HepG2 (cell line): ENCODE data around the gene AARS2. TPM values are rescaled to one million over a fixed set of nuclear protein-coding genes. Genes with fewer than 3 reads are reported as not detected.

Source experiments
- ATF7-NPFF ChIP-seq: sonication (generic); formaldehyde crosslinking; IDR thresholded peaks from 2 replicates; pipeline ENCODE4 v1.8.1; 2023; ENCODE audit warnings: mild to moderate bottlenecking, low read depth, missing genetic modification reagents, moderate library complexity
- DNMT1 ChIP-seq: sonication (generic); formaldehyde crosslinking; IDR thresholded peaks from 2 replicates; pipeline ENCODE4 v1.5.1; 2020; ENCODE audit warnings: mild to moderate bottlenecking, missing genetic modification reagents
- KDM2A ChIP-seq: sonication (generic); formaldehyde crosslinking; IDR thresholded peaks from 2 replicates; pipeline ENCODE4 v1.4.0; 2020; ENCODE audit warnings: low read depth, missing genetic modification reagents, borderline replicate concordance
- NAIF1 ChIP-seq: sonication (generic); formaldehyde crosslinking; IDR thresholded peaks from 2 replicates; pipeline ENCODE4 v1.5.0; 2020; ENCODE audit warnings: mild to moderate bottlenecking, missing genetic modification reagents, borderline replicate concordance
- ONECUT2 ChIP-seq: sonication (generic); formaldehyde crosslinking; IDR thresholded peaks from 2 replicates; pipeline ENCODE4 v1.4.0; 2020; ENCODE audit warnings: missing genetic modification reagents
- ZNF331 ChIP-seq: sonication (generic); formaldehyde crosslinking; IDR thresholded peaks from 2 replicates; pipeline ENCODE4 v1.4.0; 2020; ENCODE audit warnings: missing genetic modification reagents
- polyA plus RNA-seq, 8 experiments: library from polyadenylated mRNA; depleted of rRNA in 3 of 8; stranded (reverse) in 7 of 8; unstranded in 1 of 8; fragments of >200 nt; fragmentation: Illumina TruSeq in 4 of 8; extraction: Trizol in 4 of 8; gene quantifications; 2 replicates each; pipeline versions ENCODE4 v1.2.1 to v1.2.3, GENCODE V29; 2011 to 2016; ENCODE audit warnings: low read depth in 4 of 8, missing spikeins in 1 of 8, mixed read lengths in 1 of 8; ENCODE audit not compliant: insufficient read depth in 1 of 8
- total RNA-seq, 5 experiments: library from RNA; depleted of rRNA; stranded (reverse); fragments of >200 nt; fragmentation: Illumina TruSeq; extraction: Trizol; gene quantifications; 2 replicates each; pipeline ENCODE4 v1.2.3, GENCODE V29; 2016; ENCODE audit warnings: low read depth in 1 of 5
- TF ChIP-seq, protein P1 (sequence below): sonication (generic); formaldehyde crosslinking; IDR thresholded peaks from 2 replicates; pipeline ENCODE4 v1.9.0; 2021; ENCODE audit warnings: missing genetic modification reagents, borderline replicate concordance
- TF ChIP-seq, protein P2 (sequence below): sonication (generic); formaldehyde crosslinking; IDR thresholded peaks from 2 replicates; pipeline ENCODE4 v1.4.0; 2020; ENCODE audit warnings: missing genetic modification reagents, mild to moderate bottlenecking, borderline replicate concordance
- TF ChIP-seq, protein P3 (sequence below): IDR thresholded peaks from 2 replicates; pipeline ENCODE4 v1.6.1; 2016; ENCODE audit warnings: low read depth, missing genetic modification reagents, missing compliant biosample characterization
- TF ChIP-seq, protein P4 (sequence below): sonication (generic); formaldehyde crosslinking; IDR thresholded peaks from 2 replicates; pipeline ENCODE4 v1.4.0; 2020; ENCODE audit warnings: mild to moderate bottlenecking, missing genetic modification reagents
- TF ChIP-seq, protein P5 (sequence below): sonication (generic); formaldehyde crosslinking; IDR thresholded peaks from 2 replicates; pipeline ENCODE4 v1.4.0; 2020; ENCODE audit warnings: missing genetic modification reagents

Gene AARS2
- total and polyA plus RNA-seq, 2 of the 13 experiments (the other 11 are each of a cell fraction or from before 2014, with no cell fraction given) = 7.5 to 24.1 TPM

DNA sequence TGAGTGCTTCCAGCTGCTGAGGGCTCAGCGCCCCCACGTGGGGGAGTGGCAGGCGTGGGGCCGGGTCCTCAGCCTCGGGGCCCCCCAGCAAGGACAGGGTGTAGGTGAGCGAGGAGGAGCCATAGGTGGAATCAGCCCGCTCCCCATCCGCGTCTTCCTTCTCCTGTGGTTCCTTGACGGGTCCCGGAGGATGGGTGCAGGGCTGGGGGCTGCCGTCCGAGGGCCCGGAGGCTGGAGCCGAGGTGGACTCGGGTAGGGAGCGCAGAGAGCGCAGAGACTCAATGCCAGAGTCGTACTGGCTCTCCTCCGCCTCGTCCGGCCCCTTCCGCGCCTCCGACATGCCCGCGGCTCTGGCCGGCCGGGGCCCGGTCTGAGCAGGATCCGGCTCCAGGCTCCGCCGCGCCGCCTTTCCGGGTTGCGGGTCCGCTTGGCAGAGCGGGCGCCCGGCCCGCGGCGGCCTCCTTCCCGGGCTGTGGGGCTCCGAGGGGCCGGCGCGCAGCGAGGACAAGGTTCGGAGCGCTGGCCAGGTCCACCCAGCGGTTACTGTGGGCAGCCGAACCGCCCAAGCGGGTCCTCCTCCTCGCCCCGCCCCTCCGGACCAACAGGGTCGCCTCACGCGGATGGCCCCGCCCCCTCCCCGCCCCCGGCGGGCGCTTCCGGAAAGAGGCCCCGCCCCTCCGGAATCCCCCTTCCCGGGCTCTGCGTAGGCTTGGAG, 48.0 kb downstream of the AARS2 start, which contains the start of gene NFKBIE (continued):
- TF ChIP-seq, protein P1, sequence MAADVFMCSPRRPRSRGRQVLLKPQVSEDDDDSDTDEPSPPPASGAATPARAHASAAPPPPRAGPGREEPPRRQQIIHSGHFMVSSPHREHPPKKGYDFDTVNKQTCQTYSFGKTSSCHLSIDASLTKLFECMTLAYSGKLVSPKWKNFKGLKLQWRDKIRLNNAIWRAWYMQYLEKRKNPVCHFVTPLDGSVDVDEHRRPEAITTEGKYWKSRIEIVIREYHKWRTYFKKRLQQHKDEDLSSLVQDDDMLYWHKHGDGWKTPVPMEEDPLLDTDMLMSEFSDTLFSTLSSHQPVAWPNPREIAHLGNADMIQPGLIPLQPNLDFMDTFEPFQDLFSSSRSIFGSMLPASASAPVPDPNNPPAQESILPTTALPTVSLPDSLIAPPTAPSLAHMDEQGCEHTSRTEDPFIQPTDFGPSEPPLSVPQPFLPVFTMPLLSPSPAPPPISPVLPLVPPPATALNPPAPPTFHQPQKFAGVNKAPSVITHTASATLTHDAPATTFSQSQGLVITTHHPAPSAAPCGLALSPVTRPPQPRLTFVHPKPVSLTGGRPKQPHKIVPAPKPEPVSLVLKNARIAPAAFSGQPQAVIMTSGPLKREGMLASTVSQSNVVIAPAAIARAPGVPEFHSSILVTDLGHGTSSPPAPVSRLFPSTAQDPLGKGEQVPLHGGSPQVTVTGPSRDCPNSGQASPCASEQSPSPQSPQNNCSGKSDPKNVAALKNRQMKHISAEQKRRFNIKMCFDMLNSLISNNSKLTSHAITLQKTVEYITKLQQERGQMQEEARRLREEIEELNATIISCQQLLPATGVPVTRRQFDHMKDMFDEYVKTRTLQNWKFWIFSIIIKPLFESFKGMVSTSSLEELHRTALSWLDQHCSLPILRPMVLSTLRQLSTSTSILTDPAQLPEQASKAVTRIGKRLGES = no peak
- TF ChIP-seq ZNF331 (CRISPR knock-in tag) (peak; percentile 68), DNMT1 (CRISPR knock-in tag) (0 out of 2 replicates have a peak, but pooled peaks have one; percentile 63), NAIF1 (CRISPR knock-in tag) (no peak), KDM2A (CRISPR knock-in tag) (peak; percentile 84; the same call in 1 of the 2 replicates), ONECUT2 (CRISPR knock-in tag) (no peak), ATF7-NPFF (peak; percentile 81)
- TF ChIP-seq, protein P2, sequence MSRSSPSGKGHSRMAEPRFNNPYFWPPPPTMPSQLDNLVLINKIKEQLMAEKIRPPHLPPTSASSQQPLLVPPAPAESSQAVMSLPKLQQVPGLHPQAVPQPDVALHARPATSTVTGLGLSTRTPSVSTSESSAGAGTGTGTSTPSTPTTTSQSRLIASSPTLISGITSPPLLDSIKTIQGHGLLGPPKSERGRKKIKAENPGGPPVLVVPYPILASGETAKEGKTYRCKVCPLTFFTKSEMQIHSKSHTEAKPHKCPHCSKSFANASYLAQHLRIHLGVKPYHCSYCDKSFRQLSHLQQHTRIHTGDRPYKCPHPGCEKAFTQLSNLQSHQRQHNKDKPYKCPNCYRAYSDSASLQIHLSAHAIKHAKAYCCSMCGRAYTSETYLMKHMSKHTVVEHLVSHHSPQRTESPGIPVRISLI = no peak; the same call in 1 of the 2 replicates
- TF ChIP-seq, protein P3, sequence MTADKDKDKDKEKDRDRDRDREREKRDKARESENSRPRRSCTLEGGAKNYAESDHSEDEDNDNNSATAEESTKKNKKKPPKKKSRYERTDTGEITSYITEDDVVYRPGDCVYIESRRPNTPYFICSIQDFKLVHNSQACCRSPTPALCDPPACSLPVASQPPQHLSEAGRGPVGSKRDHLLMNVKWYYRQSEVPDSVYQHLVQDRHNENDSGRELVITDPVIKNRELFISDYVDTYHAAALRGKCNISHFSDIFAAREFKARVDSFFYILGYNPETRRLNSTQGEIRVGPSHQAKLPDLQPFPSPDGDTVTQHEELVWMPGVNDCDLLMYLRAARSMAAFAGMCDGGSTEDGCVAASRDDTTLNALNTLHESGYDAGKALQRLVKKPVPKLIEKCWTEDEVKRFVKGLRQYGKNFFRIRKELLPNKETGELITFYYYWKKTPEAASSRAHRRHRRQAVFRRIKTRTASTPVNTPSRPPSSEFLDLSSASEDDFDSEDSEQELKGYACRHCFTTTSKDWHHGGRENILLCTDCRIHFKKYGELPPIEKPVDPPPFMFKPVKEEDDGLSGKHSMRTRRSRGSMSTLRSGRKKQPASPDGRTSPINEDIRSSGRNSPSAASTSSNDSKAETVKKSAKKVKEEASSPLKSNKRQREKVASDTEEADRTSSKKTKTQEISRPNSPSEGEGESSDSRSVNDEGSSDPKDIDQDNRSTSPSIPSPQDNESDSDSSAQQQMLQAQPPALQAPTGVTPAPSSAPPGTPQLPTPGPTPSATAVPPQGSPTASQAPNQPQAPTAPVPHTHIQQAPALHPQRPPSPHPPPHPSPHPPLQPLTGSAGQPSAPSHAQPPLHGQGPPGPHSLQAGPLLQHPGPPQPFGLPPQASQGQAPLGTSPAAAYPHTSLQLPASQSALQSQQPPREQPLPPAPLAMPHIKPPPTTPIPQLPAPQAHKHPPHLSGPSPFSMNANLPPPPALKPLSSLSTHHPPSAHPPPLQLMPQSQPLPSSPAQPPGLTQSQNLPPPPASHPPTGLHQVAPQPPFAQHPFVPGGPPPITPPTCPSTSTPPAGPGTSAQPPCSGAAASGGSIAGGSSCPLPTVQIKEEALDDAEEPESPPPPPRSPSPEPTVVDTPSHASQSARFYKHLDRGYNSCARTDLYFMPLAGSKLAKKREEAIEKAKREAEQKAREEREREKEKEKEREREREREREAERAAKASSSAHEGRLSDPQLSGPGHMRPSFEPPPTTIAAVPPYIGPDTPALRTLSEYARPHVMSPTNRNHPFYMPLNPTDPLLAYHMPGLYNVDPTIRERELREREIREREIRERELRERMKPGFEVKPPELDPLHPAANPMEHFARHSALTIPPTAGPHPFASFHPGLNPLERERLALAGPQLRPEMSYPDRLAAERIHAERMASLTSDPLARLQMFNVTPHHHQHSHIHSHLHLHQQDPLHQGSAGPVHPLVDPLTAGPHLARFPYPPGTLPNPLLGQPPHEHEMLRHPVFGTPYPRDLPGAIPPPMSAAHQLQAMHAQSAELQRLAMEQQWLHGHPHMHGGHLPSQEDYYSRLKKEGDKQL (CRISPR knock-in tag) = no peak
- TF ChIP-seq, protein P4, sequence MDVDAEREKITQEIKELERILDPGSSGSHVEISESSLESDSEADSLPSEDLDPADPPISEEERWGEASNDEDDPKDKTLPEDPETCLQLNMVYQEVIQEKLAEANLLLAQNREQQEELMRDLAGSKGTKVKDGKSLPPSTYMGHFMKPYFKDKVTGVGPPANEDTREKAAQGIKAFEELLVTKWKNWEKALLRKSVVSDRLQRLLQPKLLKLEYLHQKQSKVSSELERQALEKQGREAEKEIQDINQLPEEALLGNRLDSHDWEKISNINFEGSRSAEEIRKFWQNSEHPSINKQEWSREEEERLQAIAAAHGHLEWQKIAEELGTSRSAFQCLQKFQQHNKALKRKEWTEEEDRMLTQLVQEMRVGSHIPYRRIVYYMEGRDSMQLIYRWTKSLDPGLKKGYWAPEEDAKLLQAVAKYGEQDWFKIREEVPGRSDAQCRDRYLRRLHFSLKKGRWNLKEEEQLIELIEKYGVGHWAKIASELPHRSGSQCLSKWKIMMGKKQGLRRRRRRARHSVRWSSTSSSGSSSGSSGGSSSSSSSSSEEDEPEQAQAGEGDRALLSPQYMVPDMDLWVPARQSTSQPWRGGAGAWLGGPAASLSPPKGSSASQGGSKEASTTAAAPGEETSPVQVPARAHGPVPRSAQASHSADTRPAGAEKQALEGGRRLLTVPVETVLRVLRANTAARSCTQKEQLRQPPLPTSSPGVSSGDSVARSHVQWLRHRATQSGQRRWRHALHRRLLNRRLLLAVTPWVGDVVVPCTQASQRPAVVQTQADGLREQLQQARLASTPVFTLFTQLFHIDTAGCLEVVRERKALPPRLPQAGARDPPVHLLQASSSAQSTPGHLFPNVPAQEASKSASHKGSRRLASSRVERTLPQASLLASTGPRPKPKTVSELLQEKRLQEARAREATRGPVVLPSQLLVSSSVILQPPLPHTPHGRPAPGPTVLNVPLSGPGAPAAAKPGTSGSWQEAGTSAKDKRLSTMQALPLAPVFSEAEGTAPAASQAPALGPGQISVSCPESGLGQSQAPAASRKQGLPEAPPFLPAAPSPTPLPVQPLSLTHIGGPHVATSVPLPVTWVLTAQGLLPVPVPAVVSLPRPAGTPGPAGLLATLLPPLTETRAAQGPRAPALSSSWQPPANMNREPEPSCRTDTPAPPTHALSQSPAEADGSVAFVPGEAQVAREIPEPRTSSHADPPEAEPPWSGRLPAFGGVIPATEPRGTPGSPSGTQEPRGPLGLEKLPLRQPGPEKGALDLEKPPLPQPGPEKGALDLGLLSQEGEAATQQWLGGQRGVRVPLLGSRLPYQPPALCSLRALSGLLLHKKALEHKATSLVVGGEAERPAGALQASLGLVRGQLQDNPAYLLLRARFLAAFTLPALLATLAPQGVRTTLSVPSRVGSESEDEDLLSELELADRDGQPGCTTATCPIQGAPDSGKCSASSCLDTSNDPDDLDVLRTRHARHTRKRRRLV (CRISPR knock-in tag) = no peak
- TF ChIP-seq, protein P5, sequence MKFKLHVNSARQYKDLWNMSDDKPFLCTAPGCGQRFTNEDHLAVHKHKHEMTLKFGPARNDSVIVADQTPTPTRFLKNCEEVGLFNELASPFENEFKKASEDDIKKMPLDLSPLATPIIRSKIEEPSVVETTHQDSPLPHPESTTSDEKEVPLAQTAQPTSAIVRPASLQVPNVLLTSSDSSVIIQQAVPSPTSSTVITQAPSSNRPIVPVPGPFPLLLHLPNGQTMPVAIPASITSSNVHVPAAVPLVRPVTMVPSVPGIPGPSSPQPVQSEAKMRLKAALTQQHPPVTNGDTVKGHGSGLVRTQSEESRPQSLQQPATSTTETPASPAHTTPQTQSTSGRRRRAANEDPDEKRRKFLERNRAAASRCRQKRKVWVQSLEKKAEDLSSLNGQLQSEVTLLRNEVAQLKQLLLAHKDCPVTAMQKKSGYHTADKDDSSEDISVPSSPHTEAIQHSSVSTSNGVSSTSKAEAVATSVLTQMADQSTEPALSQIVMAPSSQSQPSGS (CRISPR knock-in tag) = 0 out of 2 replicates have a peak, but pooled peaks have one; percentile 12
